Effector CD8-positive, alpha-beta T cell (primary cell): ENCODE measurements around the gene SH3RF1.

ENCODE experiments used
- DNase-seq: peaks from one replicate; lab custom pipeline; 2025; lab: John Stamatoyannopoulos, UW

SH3RF1 gene

DNA sequence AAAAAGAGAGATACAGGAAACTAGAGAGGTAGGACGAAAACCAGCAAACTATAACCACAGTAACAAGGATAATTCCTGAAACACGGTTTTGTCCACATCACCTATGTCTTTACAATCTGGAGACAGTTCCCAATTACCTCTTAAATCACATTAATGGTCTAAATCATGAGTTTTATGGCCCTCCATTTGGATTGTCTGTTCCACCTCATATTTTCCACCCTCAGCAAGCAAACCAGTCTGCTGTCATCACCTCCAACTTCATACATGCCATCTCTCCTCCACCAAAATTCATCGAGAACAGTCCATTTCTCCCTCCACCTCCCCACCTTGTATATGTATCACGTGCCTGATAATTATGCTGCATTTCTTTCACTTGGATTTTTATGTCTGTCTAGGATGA is 107.3 kb downstream of the SH3RF1 start:
- DNase-seq = no peak

DNA sequence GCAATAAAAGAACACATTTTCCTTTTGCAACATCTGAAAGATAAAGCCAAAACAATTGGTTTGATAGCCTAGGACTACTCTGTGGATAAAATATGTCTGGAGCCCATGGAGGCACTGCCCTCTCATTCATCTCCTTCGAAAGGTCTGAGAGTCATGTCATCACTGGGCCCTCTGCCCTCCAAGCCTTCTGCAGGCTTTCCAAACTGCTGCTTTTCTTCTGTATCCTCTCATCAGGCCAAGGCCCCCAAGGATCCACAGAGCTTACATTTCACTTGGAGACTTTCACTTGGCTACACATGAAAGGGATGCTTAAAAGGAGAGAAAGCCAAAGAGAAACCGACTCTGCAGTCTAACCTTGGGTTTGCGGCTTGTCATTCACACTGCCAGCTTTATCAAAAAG is 109.9 kb downstream of the SH3RF1 start:
- DNase-seq = no peak

DNA sequence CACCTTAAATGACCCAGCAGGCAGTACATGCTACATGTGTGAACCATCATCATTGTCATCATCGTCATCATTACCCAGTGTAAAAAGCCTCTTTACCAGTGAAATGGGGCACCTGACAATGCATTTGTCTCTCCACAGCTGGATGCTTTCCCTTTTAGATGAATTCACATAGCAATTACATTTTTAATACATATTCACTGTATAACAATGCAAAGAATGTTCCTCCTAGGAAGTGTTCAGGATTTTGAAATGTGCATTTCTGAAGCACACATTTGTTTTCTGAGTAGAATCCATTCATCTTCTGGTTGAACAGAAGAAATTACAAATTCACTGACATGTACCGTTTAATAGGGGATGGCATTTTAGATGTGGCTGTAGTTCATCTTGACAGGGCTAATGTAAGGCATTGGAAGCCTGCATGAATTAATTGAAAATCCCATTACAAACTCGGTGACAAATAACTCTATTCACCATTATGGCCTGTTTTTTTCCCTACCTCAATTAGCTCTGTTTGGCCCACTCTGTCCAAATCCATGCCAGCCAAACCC is 111.1 kb downstream of the SH3RF1 start:
- no peak for DNase-seq

DNA sequence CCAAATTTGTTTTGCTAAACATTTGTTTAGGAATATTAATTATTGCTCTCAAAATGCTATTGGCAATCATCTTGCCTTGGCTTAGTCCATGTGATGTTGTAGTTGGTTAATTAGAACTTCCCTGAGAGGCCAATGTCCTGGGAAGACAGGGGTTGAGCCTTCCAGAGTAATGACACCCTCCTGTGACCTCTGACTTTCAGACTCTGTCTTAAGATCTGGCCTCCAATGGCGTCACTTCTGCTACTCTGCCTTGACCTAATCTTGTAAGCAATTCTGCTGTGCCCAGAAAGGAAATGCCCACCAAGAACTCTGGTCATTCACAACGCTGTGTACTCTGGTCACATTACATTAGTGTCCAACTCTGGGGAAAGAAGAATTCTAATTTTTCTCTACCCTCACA is 111.9 kb downstream of the SH3RF1 start:
- DNase-seq = no peak

DNA sequence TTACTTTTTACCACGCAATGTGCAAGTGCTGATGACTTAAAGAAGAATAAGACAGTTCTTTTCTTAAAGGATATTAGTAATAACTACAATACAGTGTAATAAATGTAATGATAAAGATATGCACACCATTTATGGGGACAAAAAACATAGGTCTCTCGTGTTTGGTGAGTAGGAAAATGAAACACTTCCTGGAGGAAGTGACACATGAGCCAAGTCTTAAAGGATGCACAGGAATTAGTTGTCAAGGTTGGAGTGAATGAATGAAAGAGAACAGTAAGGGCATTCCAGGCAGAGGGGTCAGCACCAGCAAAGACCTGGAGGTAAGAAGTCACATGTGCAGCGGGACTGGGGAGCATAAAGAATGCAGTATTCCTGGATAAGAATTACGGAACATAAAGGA is 112.7 kb downstream of the SH3RF1 start:
- no peak for DNase-seq

DNA sequence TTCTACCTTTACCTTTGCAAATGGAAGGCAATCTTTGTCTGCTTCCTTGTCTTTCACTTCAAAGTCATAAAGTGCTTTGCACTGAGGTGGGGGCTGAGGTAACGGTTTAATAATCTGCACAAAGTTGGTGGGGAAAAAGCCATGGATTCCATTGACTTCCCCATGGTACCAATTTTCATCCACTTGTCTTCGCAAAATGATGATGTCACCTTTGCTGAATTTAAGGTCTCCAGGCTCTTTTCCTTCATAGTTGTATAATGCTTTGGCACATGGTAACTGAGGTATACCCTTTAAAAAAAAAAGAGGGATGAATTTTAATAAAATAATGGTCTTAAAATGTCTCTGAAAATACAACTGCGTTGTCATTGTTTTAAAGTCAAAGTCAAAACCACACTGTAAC is 114.4 kb downstream of the SH3RF1 start:
- no peak for DNase-seq

DNA sequence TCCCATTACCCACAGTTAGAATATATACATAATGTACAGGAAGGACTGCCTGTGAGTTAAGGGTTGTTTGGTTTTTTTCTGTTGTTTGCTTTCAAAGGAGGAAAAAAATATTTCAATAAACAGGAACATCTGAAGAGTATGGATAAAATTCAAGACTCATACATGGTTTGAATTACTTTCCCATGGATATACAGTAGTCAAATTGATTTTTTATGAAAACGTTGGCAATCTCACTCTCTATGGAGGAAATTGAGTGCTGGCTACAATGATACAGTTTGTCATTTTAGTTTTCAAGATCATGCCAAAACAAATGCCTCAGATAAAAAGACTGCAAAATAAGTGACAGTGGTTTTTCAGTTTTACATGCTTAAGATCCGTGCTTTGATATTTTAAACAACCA is 116.6 kb downstream of the SH3RF1 start:
- DNase-seq = no peak

DNA sequence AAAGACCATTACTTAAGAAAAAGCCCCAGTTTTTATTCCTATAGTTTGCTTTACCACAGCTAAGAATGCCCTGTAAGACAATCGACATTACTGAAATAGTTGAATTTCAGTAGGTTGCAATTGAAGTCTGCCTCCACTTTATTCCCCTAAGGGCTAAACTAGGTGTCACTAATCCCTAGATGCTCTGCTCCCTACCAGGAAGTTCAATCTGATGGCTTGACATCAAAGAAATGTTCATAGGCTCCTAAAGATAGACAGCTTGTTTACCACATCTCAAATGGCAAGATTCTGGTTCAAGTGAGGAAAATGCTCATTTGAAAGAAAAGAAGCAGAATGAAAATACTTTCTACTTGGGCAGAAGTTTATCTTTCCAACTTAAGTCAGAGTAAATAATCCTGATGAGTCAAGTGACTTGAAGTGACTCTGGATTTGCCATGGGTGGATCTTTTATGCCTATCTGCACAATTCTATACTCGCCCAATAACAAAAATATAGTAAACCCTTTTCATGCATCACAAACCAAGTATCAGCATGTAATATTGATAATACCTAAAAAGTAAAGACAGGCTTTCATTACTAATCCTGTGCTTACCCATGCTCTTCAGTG is 117.2 kb downstream of the SH3RF1 start:
- DNase-seq = no peak

DNA sequence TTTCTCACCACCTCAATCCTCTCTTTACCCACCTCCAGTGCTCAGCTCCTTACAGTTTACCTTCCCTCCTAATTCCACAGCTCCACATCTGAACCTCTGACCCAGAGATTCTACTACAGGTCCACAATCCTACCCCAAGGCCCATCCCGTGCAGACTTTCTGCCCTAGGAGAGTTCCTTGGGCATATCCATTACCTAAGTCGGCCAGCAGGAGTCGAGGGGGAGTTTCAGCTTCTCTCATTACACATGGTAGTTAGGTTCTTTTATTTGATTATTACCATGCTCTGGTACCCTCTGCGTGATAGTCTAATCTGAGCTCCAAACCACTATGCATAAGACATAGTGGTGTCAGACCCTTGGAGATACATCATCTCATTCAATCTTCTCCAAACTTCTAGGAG is 117.9 kb downstream of the SH3RF1 start:
- DNase-seq = no peak

DNA sequence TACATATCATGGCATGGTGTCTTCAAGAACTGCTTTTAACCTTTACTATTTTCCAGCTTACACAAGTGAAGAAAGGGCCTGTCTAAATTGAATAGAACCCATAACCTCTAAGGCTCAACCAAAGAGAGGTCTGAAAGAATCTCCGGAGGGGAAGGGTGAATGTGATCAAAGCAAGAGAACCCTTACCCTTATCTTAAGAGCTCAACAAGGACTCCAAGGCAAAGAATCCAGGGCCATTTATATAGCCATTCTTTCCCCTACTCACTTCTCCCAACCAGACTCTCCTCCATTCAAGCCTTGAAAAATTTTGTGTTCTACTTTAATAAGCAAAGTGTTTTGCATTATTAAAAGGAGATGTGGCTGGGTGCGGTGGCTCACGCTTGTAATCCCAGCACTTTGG is 118.7 kb downstream of the SH3RF1 start:
- no peak for DNase-seq

DNA sequence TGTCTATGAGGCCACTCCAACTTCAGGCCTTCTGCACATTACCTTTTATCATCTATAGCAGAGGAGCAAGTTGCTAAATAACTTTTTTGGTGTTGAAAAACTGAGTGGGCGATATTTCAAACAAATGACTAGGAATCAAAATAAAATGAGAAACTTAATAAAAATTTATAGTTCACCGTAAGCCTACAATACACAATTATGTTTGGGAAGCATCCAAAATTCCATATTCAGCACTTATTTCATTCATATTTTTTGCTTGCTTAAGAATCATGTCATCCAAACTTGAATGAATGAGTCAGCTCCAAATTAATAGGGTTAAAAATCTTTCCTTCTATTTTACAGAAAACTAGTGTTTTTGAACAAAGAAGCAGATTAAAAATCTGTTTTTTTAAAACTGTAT is 119.1 kb downstream of the SH3RF1 start:
- DNase-seq = no peak

DNA sequence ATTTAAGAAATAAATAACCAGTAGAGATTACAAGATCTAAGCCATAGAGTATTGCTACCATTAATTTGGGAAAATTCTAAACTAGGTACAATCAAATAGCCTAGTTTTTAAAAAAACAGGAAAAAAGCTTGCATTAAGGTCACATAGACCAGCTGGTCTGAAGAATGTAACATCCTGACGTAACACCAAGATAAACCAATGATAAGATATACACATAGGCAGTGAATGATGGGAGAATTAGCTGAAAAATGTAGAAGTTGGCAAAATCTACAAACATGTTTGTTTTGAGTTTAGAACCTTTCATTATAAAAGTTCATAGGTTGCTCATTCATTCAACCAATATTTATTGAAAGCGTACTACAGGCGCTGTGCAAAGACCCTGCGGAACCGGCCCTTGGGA is 120.0 kb downstream of the SH3RF1 start:
- DNase-seq = no peak

DNA sequence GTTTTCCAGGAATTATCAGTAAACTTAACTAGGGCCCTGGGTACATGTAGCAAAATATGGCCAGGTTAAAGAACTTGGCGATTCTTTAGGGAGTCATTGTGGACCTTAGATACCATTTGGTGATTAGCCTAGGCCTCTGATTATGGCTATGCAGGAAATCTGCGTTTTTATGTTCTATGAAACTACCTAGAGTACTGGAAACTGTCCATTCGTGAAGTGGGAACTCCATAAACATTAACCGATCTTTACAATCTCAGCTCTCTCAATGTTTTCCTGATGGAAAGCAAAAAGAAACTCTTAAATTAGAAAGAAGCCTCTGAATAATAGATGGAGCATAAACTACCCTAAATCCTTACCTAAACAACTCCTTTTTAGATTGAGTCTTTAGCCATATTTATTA is 121.9 kb downstream of the SH3RF1 start:
- no peak for DNase-seq

DNA sequence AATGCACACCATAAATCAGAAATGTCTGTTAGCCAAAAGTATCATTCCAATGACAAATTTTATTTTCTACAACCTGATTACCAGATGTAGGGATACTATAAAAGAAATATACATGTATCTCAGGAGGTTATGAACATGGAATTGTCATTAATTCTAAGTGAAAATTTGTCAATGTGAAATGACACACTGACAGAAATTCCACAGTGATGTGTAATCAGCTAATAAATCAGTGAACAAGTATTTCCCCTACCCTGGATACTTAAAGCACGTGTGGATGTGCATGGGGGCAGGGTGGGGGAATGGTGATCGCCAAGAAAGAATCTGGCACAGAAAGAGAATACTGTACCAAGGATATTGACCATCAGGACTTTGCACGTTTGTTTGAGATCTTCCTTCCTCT is 123.6 kb downstream of the SH3RF1 start:
- no peak for DNase-seq

DNA sequence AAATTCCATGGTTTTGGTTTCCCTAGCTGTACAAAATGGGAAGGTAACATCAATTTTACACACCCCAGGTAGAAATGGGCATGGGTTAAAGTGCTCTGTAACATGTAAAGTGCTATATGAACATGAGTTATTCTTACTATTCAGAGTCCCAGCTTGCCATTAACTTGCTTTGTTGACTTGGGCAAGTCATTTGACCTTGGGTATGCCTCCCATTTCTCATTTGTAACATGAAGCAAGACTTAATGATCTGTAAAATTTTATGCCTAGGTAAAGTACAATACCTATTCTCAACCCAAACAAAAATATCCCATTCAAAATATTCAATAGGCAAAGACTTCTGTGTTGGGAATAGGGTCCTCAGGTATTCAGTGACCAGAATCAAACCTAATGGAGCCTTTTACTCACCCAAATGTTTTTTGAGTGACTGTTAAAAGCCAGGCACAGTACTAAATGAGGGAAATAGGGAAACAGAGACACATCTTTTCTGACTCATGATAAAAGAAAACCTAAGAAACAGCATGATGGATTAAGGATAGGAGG is 126.6 kb downstream of the SH3RF1 start:
- DNase-seq = no peak

DNA sequence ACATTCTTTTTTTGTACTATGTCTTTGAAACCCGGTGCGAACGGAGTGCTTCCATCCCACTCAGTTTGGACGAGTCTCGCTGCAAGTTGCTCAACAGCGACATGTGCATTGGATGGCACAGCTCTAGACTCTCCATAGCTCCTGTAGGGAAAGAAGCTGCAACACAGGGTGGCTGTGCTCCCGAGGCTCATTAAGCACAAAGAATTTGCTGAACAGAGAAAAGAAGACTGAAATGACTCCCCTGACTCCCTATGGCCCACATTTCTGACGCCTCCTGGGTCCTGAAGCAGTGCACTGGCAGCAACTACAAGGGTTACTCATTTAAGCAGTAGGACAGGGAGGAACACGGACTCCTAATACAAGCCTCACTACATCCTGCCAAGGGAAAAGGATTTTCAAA is 127.4 kb downstream of the SH3RF1 start:
- DNase-seq = no peak

DNA sequence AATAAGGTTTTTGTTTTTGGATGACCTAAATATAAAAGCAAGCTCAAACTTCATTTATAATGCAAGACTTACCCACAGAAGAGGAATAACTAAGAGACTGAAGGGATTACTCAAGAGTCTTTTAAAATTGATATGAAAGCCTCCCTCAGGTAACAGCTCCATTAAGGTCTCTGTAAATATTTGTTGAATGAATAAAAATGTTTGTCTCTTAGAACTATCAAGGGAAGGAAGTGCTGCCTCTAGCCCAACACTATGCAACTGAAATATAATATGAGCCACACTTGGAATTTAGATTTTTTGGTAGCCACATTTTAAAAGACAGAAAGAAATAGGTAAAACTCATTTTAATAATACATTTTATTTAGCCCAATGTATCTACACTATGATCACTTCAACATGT is 127.8 kb downstream of the SH3RF1 start:
- no peak for DNase-seq

DNA sequence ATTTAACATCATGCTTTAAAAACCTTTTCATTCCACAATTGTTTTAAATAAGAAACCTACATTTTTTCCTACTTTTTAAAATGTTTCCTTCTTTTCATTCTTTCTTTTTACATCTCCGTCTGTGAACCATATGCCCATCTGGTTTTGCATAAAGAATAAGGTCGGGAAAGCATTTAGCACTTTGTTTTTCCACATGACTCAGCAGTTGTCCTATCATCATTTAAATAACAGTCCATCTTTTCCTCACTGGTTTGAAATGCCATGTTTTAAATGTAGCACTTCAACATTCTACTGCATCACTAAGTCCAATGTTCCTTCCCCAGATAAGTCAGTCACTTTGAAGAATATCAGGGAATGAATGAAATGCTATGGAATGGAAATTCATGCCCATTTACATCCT is 128.4 kb downstream of the SH3RF1 start:
- no peak for DNase-seq

DNA sequence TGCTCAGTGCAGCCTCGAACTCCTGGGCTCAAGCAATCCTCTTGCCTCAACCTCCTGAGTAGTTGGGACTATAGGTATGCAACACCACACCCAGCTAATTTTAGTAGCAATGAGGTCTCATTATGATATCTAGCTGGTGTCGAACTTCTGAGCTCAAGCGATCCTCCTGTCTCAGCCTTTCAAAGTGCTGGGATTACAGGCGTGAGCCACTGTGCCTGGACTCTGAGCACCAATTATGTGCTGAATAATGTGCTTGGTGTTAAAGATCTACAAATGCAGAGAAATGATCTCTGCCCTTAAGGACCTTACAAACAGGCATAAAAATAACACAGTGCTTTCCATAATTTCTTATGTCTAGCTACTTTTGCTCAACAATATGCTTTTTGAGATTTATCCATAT is 131.7 kb downstream of the SH3RF1 start:
- no peak for DNase-seq

DNA sequence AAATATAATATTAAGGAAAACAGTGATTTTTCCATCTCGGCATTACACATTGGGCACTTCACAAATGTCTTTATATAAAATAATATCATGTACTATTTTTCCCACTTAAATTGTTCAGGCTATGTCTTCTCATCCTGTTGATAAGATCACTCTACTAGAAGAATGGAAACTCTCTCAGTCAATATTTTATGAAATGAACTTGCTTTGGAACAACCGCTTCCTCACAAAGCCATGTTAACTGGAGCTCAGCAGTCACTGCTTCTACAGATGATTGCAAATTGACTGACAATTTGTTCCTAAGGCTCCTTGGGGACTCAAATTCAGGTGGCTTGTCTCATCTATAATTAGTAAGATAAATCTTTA is 133.2 kb downstream of the SH3RF1 start:
- no peak for DNase-seq

DNA sequence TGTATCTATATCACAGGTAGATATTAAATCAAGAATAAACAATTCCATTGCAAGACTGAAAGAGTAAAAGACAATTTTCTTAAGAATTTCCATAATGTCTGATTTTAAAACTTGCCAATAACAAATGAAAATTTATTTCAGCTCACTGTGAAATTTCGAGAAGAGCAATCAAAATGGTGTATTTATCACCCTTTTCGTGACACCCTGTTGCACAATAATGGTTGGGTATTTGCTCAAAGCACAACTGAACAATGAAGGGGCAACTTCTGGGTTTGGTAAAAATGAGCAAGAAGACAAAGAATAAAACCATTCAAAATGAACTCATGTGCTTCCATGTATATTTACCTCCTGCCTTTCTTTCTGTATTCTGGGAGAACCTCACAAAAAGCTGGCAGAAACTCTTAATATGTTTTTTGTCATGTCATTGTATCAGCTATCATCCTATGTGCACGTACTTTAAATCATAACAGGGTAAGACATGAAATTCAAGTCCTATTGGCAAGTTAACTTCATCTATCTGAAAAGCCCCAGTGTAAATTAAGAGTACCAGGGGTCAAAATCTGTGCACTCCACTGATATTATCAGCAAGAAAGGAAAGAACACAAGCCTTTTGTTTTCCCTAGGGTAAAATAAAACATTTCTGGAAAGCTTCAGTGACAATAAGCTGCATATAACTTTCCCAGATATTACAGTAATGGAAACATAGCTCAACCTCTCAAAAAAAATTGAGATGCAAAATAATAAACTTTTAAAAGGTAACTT is 133.8 kb downstream of the SH3RF1 start:
- no peak for DNase-seq

DNA sequence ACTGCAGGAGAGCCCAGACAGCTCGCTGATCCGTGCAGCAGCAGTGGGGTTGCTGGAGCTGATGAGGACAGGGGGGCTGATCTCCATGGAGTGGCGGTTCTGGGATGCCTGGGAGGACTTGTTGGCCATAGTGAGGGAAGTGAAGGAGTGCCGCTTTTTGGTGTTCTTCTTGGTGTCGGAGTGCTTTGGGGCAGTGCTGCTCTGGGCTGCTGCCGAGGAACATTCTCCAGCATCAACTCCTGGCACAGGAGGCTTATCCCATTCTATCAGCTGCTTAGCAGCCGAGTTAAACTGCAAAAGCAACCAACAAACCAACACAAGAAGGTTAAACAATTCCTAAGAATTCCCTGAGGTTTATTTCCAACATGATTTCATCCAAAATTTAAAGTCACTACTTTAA is 134.4 kb downstream of the SH3RF1 start:
- DNase-seq = no peak

DNA sequence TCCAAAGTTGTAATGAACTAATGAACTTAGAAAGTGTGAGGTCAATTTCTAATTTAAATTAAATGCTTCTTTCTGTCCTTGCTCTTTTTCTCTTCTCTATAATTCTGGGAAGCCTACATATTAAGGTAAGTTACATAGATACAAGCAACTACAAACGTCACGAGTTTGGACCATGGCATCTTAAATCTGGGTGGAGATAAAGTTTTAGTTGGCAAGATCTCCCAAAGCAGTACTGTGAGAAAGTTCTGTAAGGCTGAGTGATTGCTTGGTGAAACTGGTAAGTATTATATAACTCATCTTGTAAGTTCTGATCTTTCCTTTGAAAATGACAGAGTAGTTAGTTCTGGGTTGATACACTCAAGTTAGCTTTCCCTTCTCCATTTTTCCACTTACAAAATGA is 135.0 kb downstream of the SH3RF1 start:
- DNase-seq = no peak

DNA sequence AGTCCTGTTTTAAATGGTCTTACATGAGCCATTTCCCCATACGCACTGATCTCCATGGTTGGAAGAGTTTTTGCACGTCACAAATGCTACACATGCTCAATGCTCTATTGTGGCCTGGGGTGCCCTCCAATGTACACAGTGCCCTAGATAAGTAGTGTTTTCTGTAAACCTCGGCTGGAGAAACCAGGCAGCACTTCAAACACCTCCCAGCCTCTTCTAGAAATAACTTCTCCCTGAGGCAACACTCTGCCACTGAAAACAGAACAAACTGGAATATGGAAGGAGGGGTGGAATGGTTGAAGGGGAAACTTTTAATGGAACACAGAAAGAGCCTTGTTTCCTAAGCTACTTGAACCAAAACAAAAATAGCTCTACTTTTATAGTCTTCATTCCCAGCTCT is 136.8 kb downstream of the SH3RF1 start:
- no peak for DNase-seq
